Mesodermal cell (in vitro differentiated cells): ENCODE measurements around the gene KRTAP4-2. TPM values are rescaled to one million over a fixed set of nuclear protein-coding genes. Genes with fewer than 3 reads are reported as not detected.
"Not testable (repeated sequence)": the region's sequence is repeated elsewhere in the genome, so short reads cannot be mapped to it uniquely, and the experiment has no call there.

Source experiments
- H3K27ac ChIP-seq: 2 replicates; pipeline ENCODE4 v1.7.0; 2013; ENCODE audit warnings: mild to moderate bottlenecking, low read depth, low read length, moderate library complexity; ENCODE audit not compliant: severe bottlenecking
- H3K36me3 ChIP-seq: 2 replicates; pipeline ENCODE4 v1.7.1; 2013; ENCODE audit warnings: mild to moderate bottlenecking, low read length, moderate library complexity; ENCODE audit not compliant: control insufficient read depth, insufficient read depth
- H3K4me1 ChIP-seq: one replicate; pipeline ENCODE4 v1.7.1; 2013; ENCODE audit warnings: mild to moderate bottlenecking, low read length; ENCODE audit not compliant: insufficient read depth, control insufficient read depth, poor library complexity, severe bottlenecking
- H3K4me3 ChIP-seq: 2 replicates; pipeline ENCODE4 v1.7.0; 2013; ENCODE audit warnings: low read length, control low read depth, mild to moderate bottlenecking; ENCODE audit not compliant: insufficient read depth, poor library complexity, severe bottlenecking; ENCODE audit errors: extremely low read depth
- H3K9me3 ChIP-seq: 2 replicates; pipeline ENCODE4 v1.7.1; 2013; ENCODE audit warnings: mild to moderate bottlenecking, low read length, moderate library complexity; ENCODE audit not compliant: control insufficient read depth
- WGBS, 2 experiments: methylation state at CpG; one replicate each; pipeline ENCODE4 v1.1.5; 2013; ENCODE audit warnings: missing lambda C conversion rate in 2 of 2; ENCODE audit not compliant: insufficient coverage in 2 of 2; 5-methylcytosine and 5-hydroxymethylcytosine counted together
- polyA plus RNA-seq, 2 experiments: library from polyadenylated mRNA; stranded (reverse); fragments of 50-300 nt; gene quantifications; one replicate each; pipeline ENCODE4 v1.2.3, GENCODE V29; 2013

KRTAP4-2 gene
- not detected for polyA plus RNA-seq (2013, experiment 1 of 2)
- polyA plus RNA-seq (2013, experiment 2 of 2), result not detected

GRCh38 chr17:41177727-41178271 is at the start of gene KRTAP4-2:
Gene KRTAP4-2, minus strand, starts transcription at chr17:41178221. Its CDS starts 57 bp downstream, at chr17:41178164.
- H3K27ac ChIP-seq, result no peak within 1 kb of the TSS
- no peaks in the 10 kb centered on the region for H3K4me1 ChIP-seq
- no peaks in the 10 kb centered on the region for H3K36me3 ChIP-seq
- no peaks in the 10 kb centered on the region for H3K9me3 ChIP-seq
- no peak within 1 kb of the TSS for H3K4me3 ChIP-seq
- WGBS, 2 experiments, result 94 to 97% methylated on average over 4 of the region's 7 CpGs

- H3K36me3 ChIP-seq, H3K4me1 ChIP-seq, H3K27ac ChIP-seq, H3K9me3 ChIP-seq, H3K4me3 ChIP-seq: not testable (repeated sequence)
- 63 to 84% methylated on average over 2 of the region's 4 CpGs for WGBS, 2 experiments
Measured at GRCh38 chr17:41226598-41227095, 48.6 kb upstream of the KRTAP4-2 start, which contains the start of gene KRTAP9-2. Gene KRTAP9-2, plus strand, starts transcription at chr17:41226648. Its CDS starts 7 bp downstream, at chr17:41226655.

- Histone ChIP-seq H3K9me3 (no peaks in the 10 kb centered on the region), H3K36me3 (no peaks in the 10 kb centered on the region), H3K4me3 (no peak overlapping the region), H3K4me1 (no peaks in the 10 kb centered on the region), H3K27ac (no peak overlapping the region)
- 79 to 80% methylated on average over 2 to 3 of the region's 6 CpGs for WGBS, 2 experiments
Measured at GRCh38 chr17:41226051-41226450, 48.0 kb upstream of the KRTAP4-2 start.

- H3K4me3 ChIP-seq, result no peak overlapping the region
- H3K27ac ChIP-seq, result no peak overlapping the region
- 67% methylated on average over 1 of the region's 2 CpGs; no CpG with 5 or more reads in 1 of the 2 experiments for WGBS, 2 experiments
- H3K9me3 ChIP-seq, result no peaks in the 10 kb centered on the region
- no peaks in the 10 kb centered on the region for H3K36me3 ChIP-seq
- H3K4me1 ChIP-seq, result no peaks in the 10 kb centered on the region
Measured at GRCh38 chr17:41223821-41224220, 45.8 kb upstream of the KRTAP4-2 start.

- Histone ChIP-seq H3K9me3 (no peaks in the 10 kb centered on the region), H3K27ac (no peak overlapping the region), H3K4me1 (no peaks in the 10 kb centered on the region), H3K4me3 (no peak overlapping the region), H3K36me3 (no peaks in the 10 kb centered on the region)
- no CpG with 5 or more reads among the region's 1 CpG for whole genome bisulfite sequencing, 2 experiments
Measured at GRCh38 chr17:41215681-41216080, 37.7 kb upstream of the KRTAP4-2 start.

GRCh38 chr17:41212524-41213169 is 34.6 kb upstream of the KRTAP4-2 start:
- Histone ChIP-seq H3K4me3 (no peak overlapping the region), H3K36me3 (no peaks in the 10 kb centered on the region), H3K27ac (no peak overlapping the region), H3K4me1 (no peaks in the 10 kb centered on the region), H3K9me3 (no peaks in the 10 kb centered on the region)
- 90 to 91% methylated on average over 5 to 7 of the region's 7 CpGs for WGBS, 2 experiments

GRCh38 chr17:41211845-41212466 is 33.9 kb upstream of the KRTAP4-2 start:
- Histone ChIP-seq H3K36me3 (no peaks in the 10 kb centered on the region), H3K4me1 (no peaks in the 10 kb centered on the region), H3K4me3 (no peak overlapping the region), H3K9me3 (no peaks in the 10 kb centered on the region), H3K27ac (no peak overlapping the region)
- 88 to 90% methylated on average over 1 of the region's 1 CpG for WGBS, 2 experiments

GRCh38 chr17:41199421-41200078 is 21.5 kb upstream of the KRTAP4-2 start:
- WGBS, 2 experiments, result 59 to 60% methylated on average over 3 of the region's 5 CpGs
- Histone ChIP-seq H3K4me3 (no peak overlapping the region), H3K27ac (no peak overlapping the region), H3K4me1 (no peaks in the 10 kb centered on the region), H3K36me3 (no peaks in the 10 kb centered on the region), H3K9me3 (no peaks in the 10 kb centered on the region)

- WGBS, 2 experiments, result no CpG with 5 or more reads among the region's 1 CpG
Measured at GRCh38 chr17:41196068-41196467, 18.0 kb upstream of the KRTAP4-2 start.

GRCh38 chr17:41190328-41190727 is 12.3 kb upstream of the KRTAP4-2 start:
- Histone ChIP-seq H3K4me1 (no peaks in the 10 kb centered on the region), H3K4me3 (no peak overlapping the region), H3K36me3 (no peaks in the 10 kb centered on the region), H3K9me3 (no peaks in the 10 kb centered on the region), H3K27ac (no peak overlapping the region)
- WGBS, 2 experiments, result 93 to 100% methylated on average over 3 of the region's 3 CpGs

More at GRCh38 chr17:41196068-41196467, 18.0 kb upstream of the KRTAP4-2 start:
- no peak overlapping the region for H3K4me3 ChIP-seq
- no peaks in the 10 kb centered on the region for H3K4me1 ChIP-seq
- H3K27ac ChIP-seq, result no peak overlapping the region
- no peaks in the 10 kb centered on the region for H3K9me3 ChIP-seq
- H3K36me3 ChIP-seq, result no peaks in the 10 kb centered on the region
